Trophoblast cell (in vitro differentiated cells and primary cell): Measurements from ENCODE around the gene SLC22A14.

Source experiments
- DNase-seq, 2 donors: peaks; one replicate each; pipeline ENCODE4 v3.0.0-alpha.2; 2016
- H2AFZ ChIP-seq: 2 replicates; pipeline ENCODE4 v1.6.1; 2013; ENCODE audit warnings: low read length, moderate library complexity, mild to moderate bottlenecking; ENCODE audit not compliant: insufficient read depth, poor library complexity
- H2AK5ac ChIP-seq: 2 replicates; pipeline ENCODE4 v1.6.1; 2013; ENCODE audit warnings: mild to moderate bottlenecking, low read length
- H2BK120ac ChIP-seq: 2 replicates; pipeline ENCODE4 v1.6.1; 2013; ENCODE audit warnings: low read length, mild to moderate bottlenecking, moderate library complexity; ENCODE audit not compliant: insufficient read depth, poor library complexity
- H2BK12ac ChIP-seq: 2 replicates; pipeline ENCODE4 v1.6.1; 2013; ENCODE audit warnings: mild to moderate bottlenecking, low read length, moderate library complexity
- H2BK5ac ChIP-seq: 2 replicates; pipeline ENCODE4 v1.6.1; 2013; ENCODE audit warnings: low read length, low read depth, moderate library complexity, mild to moderate bottlenecking; ENCODE audit not compliant: poor library complexity
- H3K14ac ChIP-seq: 2 replicates; pipeline ENCODE4 v1.6.1; 2013; ENCODE audit warnings: mild to moderate bottlenecking, low read length
- H3K18ac ChIP-seq: 2 replicates; pipeline ENCODE4 v1.6.1; 2013; ENCODE audit warnings: mild to moderate bottlenecking, low read length
- H3K23ac ChIP-seq: 2 replicates; pipeline ENCODE4 v1.6.1; 2013; ENCODE audit warnings: low read length
- H3K27ac ChIP-seq: 2 replicates; pipeline ENCODE4 v1.5.1; 2013; ENCODE audit warnings: low read depth, mild to moderate bottlenecking, inconsistent platforms, low read length, moderate library complexity
- H3K27me3 ChIP-seq: 2 replicates; pipeline ENCODE4 v1.6.1; 2013; ENCODE audit warnings: inconsistent platforms, mild to moderate bottlenecking, low read length, moderate library complexity; ENCODE audit not compliant: insufficient read depth
- H3K36me3 ChIP-seq, 2 experiments: 1 replicate in 1 of 2; 2 replicates in 1 of 2; pipeline ENCODE4 v1.6.1; 2013; ENCODE audit warnings: low read length in 2 of 2, mild to moderate bottlenecking in 2 of 2, moderate library complexity in 1 of 2; ENCODE audit not compliant: insufficient read depth in 2 of 2, control insufficient read depth in 1 of 2
- H3K4ac ChIP-seq: 2 replicates; pipeline ENCODE4 v1.6.1; 2013; ENCODE audit warnings: low read depth, mild to moderate bottlenecking, low read length, moderate library complexity
- H3K4me1 ChIP-seq, 2 experiments: 1 replicate in 1 of 2; 2 replicates in 1 of 2; pipeline ENCODE4 v1.6.1; 2013; ENCODE audit warnings: low read length in 2 of 2, mild to moderate bottlenecking in 2 of 2, moderate library complexity in 1 of 2; ENCODE audit not compliant: insufficient read depth in 2 of 2, control insufficient read depth in 1 of 2
- H3K4me2 ChIP-seq: 2 replicates; pipeline ENCODE4 v1.6.1; 2013; ENCODE audit warnings: inconsistent platforms, mild to moderate bottlenecking, low read length, moderate library complexity
- H3K4me3 ChIP-seq: 2 replicates; pipeline ENCODE4 v1.5.1; 2013; ENCODE audit warnings: mild to moderate bottlenecking, low read depth, low read length, inconsistent platforms
- H3K79me1 ChIP-seq: one replicate; pipeline ENCODE4 v1.6.1; 2013; ENCODE audit warnings: low read length
- H3K79me2 ChIP-seq: 2 replicates; pipeline ENCODE4 v1.6.1; 2013; ENCODE audit warnings: low read length, mild to moderate bottlenecking; ENCODE audit not compliant: control insufficient read depth, insufficient read depth, poor library complexity
- H3K9ac ChIP-seq: 2 replicates; pipeline ENCODE4 v1.6.1; 2013; ENCODE audit warnings: mild to moderate bottlenecking, low read length
- H3K9me3 ChIP-seq: 2 replicates; pipeline ENCODE4 v1.6.1; 2013; ENCODE audit warnings: low read depth, mild to moderate bottlenecking, control low read depth, inconsistent platforms, low read length; ENCODE audit not compliant: insufficient read depth
- H4K12ac ChIP-seq: 2 replicates; pipeline ENCODE4 v1.6.1; 2013; ENCODE audit warnings: low read depth, mild to moderate bottlenecking, low read length, moderate library complexity
- H4K8ac ChIP-seq: 2 replicates; pipeline ENCODE4 v1.6.1; 2013; ENCODE audit warnings: low read depth, mild to moderate bottlenecking, low read length, moderate library complexity
- H4K91ac ChIP-seq: one replicate; pipeline ENCODE4 v1.6.1; 2013; ENCODE audit warnings: low read depth, mild to moderate bottlenecking, low read length, moderate library complexity
- WGBS: extraction: QIAGEN DNeasy Blood & Tissue Kit; methylation state at CpG from one replicate; pipeline ENCODE4 v1.1.7; 2013; ENCODE audit warnings: missing lambda C conversion rate; ENCODE audit not compliant: insufficient read length, insufficient coverage; ENCODE audit errors: extremely low coverage; 5-methylcytosine and 5-hydroxymethylcytosine counted together

Gene SLC22A14

DNA sequence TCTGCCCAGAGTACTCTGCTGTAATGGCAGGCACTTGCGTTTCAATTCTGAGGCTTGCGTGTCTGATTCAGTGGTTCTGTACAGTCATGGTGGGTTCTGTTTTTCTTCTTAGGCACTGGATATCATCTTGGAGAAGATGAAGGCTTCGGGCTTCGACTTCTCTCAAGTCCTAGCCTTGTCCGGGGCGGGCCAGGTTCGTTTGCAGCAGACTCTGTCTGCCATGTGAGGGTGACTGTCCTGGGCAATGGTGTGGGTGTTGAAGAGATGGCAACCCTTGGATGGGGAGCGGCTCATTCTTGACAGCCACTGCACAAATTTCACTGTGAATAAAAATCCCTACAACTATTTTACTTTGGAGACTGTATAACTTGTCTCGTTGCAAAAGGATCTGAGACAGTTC lies 80.7 kb downstream of the SLC22A14 start:
- Histone ChIP-seq H4K12ac (no peak overlapping the region), H2AFZ (no peak overlapping the region), H2BK5ac (no peak overlapping the region), H3K4me2 (no peak overlapping the region), H3K4me1 (no peaks in the 10 kb centered on the region), H3K14ac (no peak overlapping the region), H3K23ac (no peak overlapping the region), H3K79me2 (no peaks in the 10 kb centered on the region), H3K9me3 (no peaks in the 10 kb centered on the region), H3K18ac (no peak overlapping the region), H3K27ac (no peak overlapping the region), H3K4me3 (no peak overlapping the region), H3K36me3 (peaks cover 0 to 5% of the 10 kb centered on the region in 2 experiments), H3K4ac (no peak overlapping the region), H2AK5ac (no peak overlapping the region), H4K91ac (no peak overlapping the region), H3K27me3 (no peaks in the 10 kb centered on the region), H2BK12ac (no peak overlapping the region), H3K9ac (no peak overlapping the region), H3K79me1 (no peaks in the 10 kb centered on the region), H4K8ac (no peak overlapping the region), H2BK120ac (no peak overlapping the region)
- WGBS, result no CpG with 5 or more reads among the region's 9 CpGs
- no peak for DNase-seq

GRCh38 chr3:38364721-38365400 lies 82.8 kb downstream of the SLC22A14 start:
- Histone ChIP-seq H2BK5ac (no peak overlapping the region), H3K27ac (no peak overlapping the region), H2AFZ (no peak overlapping the region), H3K23ac (no peak overlapping the region), H2BK12ac (no peak overlapping the region), H3K9me3 (peaks cover 2% of the 10 kb centered on the region), H4K8ac (no peak overlapping the region), H3K4me2 (no peak overlapping the region), H3K79me1 (no peaks in the 10 kb centered on the region), H2BK120ac (no peak overlapping the region), H2AK5ac (no peak overlapping the region), H3K4me3 (no peak overlapping the region), H4K91ac (no peak overlapping the region), H3K18ac (no peak overlapping the region), H4K12ac (no peak overlapping the region), H3K4ac (no peak overlapping the region), H3K14ac (no peak overlapping the region), H3K27me3 (no peaks in the 10 kb centered on the region), H3K4me1 (peaks cover 0 to 5% of the 10 kb centered on the region in 2 experiments), H3K36me3 (peaks cover 0 to 3% of the 10 kb centered on the region in 2 experiments), H3K79me2 (no peaks in the 10 kb centered on the region), H3K9ac (no peak overlapping the region)
- no peak for DNase-seq
- no CpG with 5 or more reads among the region's 6 CpGs for WGBS

DNA sequence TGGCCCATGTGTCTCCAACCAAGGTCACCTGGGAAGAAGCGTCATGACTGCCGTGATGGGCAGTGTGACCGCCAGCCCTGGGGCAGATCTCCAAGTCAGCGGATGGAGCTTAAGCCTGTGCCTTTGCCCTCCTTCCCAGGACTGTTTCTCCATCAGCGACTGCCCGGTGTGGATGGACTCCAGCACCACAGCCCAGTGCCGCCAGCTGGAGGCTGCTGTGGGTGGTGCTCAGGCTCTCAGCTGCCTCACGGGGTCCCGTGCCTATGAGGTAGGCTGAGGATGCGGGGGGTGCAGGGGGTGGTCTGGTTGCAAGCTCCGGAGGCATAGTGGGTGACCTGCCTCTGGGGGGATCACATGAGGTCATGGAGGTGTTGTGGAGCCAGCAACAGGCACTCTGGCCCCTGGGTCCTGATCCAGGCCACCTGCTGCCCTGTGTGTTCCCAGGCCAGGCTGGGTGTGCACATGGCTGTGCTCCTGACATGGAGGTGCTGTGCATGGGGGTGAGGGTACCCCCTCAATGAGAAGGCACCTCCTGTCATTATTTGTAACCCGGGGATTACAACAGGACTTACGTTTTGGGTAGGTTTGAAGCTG lies 83.5 kb downstream of the SLC22A14 start:
- no peak overlapping the region for H3K9ac ChIP-seq
- H2BK120ac ChIP-seq, result no peak overlapping the region
- H3K27me3 ChIP-seq, result no peaks in the 10 kb centered on the region
- H3K79me2 ChIP-seq, result no peaks in the 10 kb centered on the region
- H2AK5ac ChIP-seq, result no peak overlapping the region
- H4K8ac ChIP-seq, result no peak overlapping the region
- peaks cover 0 to 5% of the 10 kb centered on the region in 2 experiments for H3K4me1 ChIP-seq
- WGBS, result no CpG with 5 or more reads among the region's 13 CpGs
- no peak overlapping the region for H3K18ac ChIP-seq
- no peaks in the 10 kb centered on the region for H3K79me1 ChIP-seq
- H3K4ac ChIP-seq, result no peak overlapping the region
- no peak overlapping the region for H2AFZ ChIP-seq
- no peak overlapping the region for H4K91ac ChIP-seq
- no peak overlapping the region for H3K4me3 ChIP-seq
- no peak overlapping the region for H3K4me2 ChIP-seq
- no peak overlapping the region for H2BK5ac ChIP-seq
- H2BK12ac ChIP-seq, result no peak overlapping the region
- DNase-seq, result no peak
- no peak overlapping the region for H3K14ac ChIP-seq
- H3K23ac ChIP-seq, result no peak overlapping the region
- no peak overlapping the region for H3K27ac ChIP-seq
- H3K36me3 ChIP-seq, result peaks cover 2 to 3% of the 10 kb centered on the region in 2 experiments
- H4K12ac ChIP-seq, result no peak overlapping the region
- H3K9me3 ChIP-seq, result peaks cover 2% of the 10 kb centered on the region

- no CpG with 5 or more reads among the region's 3 CpGs for whole genome bisulfite sequencing
- no peak overlapping the region for H3K4me2 ChIP-seq
- no peaks in the 10 kb centered on the region for H3K27me3 ChIP-seq
- no peak overlapping the region for H2BK120ac ChIP-seq
- H4K91ac ChIP-seq, result no peak overlapping the region
- H3K79me2 ChIP-seq, result no peaks in the 10 kb centered on the region
- peaks cover 0 to 5% of the 10 kb centered on the region in 2 experiments for H3K4me1 ChIP-seq
- no peak overlapping the region for H2AK5ac ChIP-seq
- no peak overlapping the region for H3K14ac ChIP-seq
- no peak overlapping the region for H3K4ac ChIP-seq
- no peak overlapping the region for H2BK12ac ChIP-seq
- H3K79me1 ChIP-seq, result no peaks in the 10 kb centered on the region
- H3K27ac ChIP-seq, result no peak overlapping the region
- no peak overlapping the region for H3K18ac ChIP-seq
- H3K23ac ChIP-seq, result no peak overlapping the region
- DNase-seq, result no peak
- H3K9me3 ChIP-seq, result peaks cover 2% of the 10 kb centered on the region
- H2AFZ ChIP-seq, result no peak overlapping the region
- no peak overlapping the region for H3K4me3 ChIP-seq
- H4K12ac ChIP-seq, result no peak overlapping the region
- no peak overlapping the region for H3K9ac ChIP-seq
- H3K36me3 ChIP-seq, result peaks cover 2 to 3% of the 10 kb centered on the region in 2 experiments
- H4K8ac ChIP-seq, result no peak overlapping the region
- H2BK5ac ChIP-seq, result no peak overlapping the region
Measured at GRCh38 chr3:38366082-38366481, 84.0 kb downstream of the SLC22A14 start.
